Activated gamma-delta T cell (primary cell): Measurements from ENCODE around the gene YWHAG.
"Not testable (repeated sequence)": the region's sequence is repeated elsewhere in the genome, so short reads cannot be mapped to it uniquely, and the experiment has no call there.

ENCODE experiments used
- DNase-seq: peaks from one replicate; lab custom pipeline; 2025; lab: John Stamatoyannopoulos, UW

Gene YWHAG

GRCh38 chr7:76347710-76348109 lies 11.1 kb downstream of the YWHAG start:
- DNase-seq, result no peak

GRCh38 chr7:76346778-76347177 lies 12.0 kb downstream of the YWHAG start:
- DNase-seq, result no peak

- no peak for DNase-seq
Measured at GRCh38 chr7:76346097-76346496, 12.7 kb downstream of the YWHAG start.

GRCh38 chr7:76343931-76344321 lies 14.9 kb downstream of the YWHAG start:
- no peak for DNase-seq

GRCh38 chr7:76343294-76343930 lies 15.4 kb downstream of the YWHAG start:
- no peak for DNase-seq

- DNase-seq, result no peak
Measured at GRCh38 chr7:76342222-76342621, 16.6 kb downstream of the YWHAG start.

DNA sequence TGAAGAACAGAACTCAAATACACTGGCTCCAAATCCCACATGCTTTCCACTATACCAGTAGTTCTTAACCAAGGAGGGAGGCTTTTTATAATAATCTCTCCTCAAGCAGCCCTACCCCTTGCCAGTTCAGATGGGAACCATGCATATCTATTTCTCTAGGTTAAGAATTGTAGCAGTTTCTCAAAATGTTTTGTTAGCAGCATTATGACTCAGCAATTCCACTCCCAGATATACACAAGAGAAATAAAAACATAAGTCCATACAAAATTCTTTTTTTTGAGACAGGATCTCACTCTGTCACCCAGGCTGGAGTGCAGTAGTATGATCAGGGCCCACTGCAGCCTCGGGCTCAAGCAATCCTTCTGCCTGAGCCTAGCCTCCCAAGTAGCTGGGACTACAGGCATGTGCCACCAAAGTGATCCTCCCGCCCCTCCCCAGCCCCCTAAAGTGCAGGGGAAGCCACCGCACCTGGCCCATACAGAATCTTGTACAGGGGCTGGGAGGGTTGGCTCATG lies 18.1 kb downstream of the YWHAG start:
- no peak for DNase-seq

DNA sequence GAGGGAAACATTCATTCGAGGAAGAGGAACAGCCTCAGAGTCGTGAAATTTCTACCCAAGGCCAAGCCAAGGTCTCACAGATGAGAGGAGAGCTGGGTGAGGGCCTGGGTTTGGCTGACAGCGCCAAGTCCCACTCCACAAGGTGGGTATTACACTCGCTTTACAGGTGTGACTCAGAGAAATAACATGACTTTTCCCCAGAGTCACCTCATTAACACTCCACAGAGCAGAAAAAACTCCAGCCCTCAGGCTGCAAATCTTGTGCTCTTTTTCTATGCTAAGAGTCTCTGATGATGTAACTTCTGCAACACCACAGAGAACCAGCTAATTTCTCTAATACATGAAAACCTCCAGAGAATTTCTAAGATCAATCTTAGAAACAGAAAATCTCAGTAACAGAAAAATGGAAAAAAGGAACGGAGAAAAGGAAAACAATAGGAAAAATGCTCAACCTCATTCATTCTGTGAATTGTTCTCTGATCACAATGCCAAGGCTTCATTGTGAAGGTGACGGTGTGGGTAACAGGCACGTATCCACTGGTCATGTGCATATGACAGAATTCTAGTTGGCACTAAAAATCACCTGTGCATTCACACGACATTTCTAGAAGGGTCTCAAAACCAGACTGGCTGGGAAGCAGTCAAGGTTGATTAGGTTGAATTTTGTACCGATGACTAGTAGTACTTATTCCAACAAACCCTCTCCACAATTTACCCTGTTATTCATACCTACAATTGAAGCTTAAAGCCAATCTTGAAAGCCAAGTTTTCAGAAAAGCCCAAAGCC lies 20.3 kb downstream of the YWHAG start:
- no peak for DNase-seq

- no peak for DNase-seq
Measured at GRCh38 chr7:76337147-76337546, 21.6 kb downstream of the YWHAG start.

DNA sequence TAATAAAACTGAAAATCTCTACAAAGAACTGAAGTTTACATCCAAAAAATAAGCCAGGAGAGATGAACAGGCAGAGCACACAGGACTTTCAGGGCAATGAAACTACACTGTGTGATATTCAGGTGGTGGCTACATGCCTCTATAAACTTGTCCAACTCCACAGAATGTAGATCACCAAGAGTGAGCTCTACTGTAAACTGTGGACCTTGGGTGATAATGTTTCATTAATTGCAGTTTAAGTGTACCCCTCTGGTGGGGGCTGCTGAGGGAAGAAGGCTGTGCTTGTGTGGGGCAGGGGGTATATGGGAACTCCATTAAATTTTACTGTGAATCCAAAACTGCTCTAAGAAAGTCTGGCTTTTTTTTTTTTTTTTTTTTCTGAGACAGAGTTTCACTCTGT lies 22.7 kb downstream of the YWHAG start:
- no peak for DNase-seq

GRCh38 chr7:76335417-76335816 lies 23.4 kb downstream of the YWHAG start:
- DNase-seq, result not testable (repeated sequence)

- DNase-seq, result no peak
Measured at GRCh38 chr7:76334320-76334967, 24.3 kb downstream of the YWHAG start.

GRCh38 chr7:76333511-76334101 lies 25.2 kb downstream of the YWHAG start:
- no peak for DNase-seq

GRCh38 chr7:76332078-76332477 lies 26.7 kb downstream of the YWHAG start:
- no peak for DNase-seq

DNA sequence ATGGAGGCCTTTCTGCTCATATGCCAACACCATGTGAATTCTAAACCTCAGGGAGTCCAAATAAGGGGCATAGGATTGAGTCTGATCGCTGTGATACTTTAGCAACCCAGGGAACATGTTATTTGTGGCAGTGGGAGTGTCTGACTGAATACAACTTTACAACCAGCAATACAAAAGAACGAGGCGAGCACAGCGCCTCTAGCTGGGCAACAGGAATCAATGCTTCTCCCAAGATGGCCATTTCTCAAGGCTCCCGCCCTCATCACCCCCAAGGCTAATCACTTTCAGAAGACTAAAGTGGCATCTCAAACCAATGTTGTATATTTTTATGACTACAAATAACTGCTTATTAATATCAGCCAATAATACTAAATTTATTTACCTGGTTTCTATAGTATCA lies 28.1 kb downstream of the YWHAG start:
- no peak for DNase-seq

- no peak for DNase-seq
Measured at GRCh38 chr7:76330261-76330660, 28.5 kb downstream of the YWHAG start.

GRCh38 chr7:76329479-76329878 lies 29.3 kb downstream of the YWHAG start:
- DNase-seq, result no peak

DNA sequence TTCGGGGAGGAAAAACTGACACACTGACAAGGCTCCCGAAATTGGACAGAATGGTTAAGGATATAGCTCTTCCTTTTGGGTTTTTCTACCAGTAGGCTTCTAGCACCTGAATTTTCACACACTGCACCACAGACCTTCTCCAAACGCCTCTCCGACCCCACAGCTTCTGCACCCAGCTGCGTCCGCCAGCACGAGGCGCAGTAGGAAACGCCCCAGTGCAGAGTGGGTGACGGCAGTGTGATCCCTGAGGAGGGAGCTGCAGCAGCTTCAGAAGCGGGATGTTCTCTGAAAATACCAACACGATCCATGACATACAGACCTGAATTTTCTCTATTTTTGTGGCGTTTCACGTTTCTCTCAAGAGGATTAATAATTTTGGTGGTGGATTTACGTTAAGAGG lies 30.4 kb downstream of the YWHAG start:
- DNase-seq, result no peak

GRCh38 chr7:76327610-76328009 lies 31.2 kb downstream of the YWHAG start:
- DNase-seq, result no peak

- DNase-seq, result no peak
Measured at GRCh38 chr7:76326646-76327233, 32.1 kb downstream of the YWHAG start.

GRCh38 chr7:76325811-76326210 lies 33.0 kb downstream of the YWHAG start:
- DNase-seq, result no peak

GRCh38 chr7:76325092-76325491 lies 33.7 kb downstream of the YWHAG start:
- DNase-seq, result no peak
